ENCODE measurements around the gene PIK3R6. TPM values are rescaled to one million over a fixed set of nuclear protein-coding genes. Genes with fewer than 3 reads are reported as not detected.

PIK3R6 gene
- total and polyA plus RNA-seq, 2 experiments from 2014 or later: 0.11 to 0.24 TPM

DNA sequence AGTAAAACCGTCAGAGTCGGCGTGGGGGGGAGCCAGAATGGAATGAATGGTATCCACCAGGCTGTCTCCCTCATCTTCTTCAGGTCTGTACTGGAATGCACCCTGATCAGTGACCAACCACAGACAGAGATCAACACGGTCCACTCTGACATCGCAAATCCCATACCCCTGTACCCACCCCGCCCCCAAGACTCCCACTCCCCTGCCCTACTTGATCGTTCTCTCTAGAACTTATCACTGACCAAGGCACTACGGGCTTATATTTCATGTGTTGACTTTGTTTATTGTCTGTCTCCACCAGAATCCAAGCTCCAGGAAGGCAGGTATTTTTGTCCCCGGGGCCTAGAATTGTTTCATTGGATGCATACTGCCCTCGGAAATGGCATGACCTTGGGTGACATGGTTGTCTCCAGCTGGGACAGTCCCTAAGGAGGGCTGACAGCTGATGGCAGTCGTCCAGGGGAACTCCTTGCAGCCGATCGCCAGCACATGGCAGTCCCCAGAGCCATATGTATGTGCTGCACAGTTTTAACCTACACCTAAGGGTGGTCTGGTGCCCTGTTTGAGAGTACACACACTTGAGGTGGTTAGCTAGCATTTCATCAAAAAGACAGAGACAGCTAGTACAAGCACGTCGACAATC, 67.8 kb downstream of the PIK3R6 start:
- H3K4me3 ChIP-seq: peak overlapping the region; percentile 77
- H3K27ac Mint-ChIP-seq: no peak overlapping the region
- H3K4me2 ChIP-seq: peak overlapping the region; percentile 93; the same call in 1 of the 2 replicates

More for the DNA sequence above, 67.8 kb downstream of the PIK3R6 start:
- Mint-ChIP-seq H3K36me3 (ENCODE audit: low read depth) (no peaks in the 10 kb centered on the region), H3K4me1 (peaks cover 26% of the 10 kb centered on the region), H3K9me3 (no peaks in the 10 kb centered on the region; the same call in 2 of the 3 replicates), H3K27me3 (ENCODE audit: insufficient read depth, low read depth, poor library complexity) (peaks cover 23% of the 10 kb centered on the region), H3K4me3 (peak overlapping the region; percentile 71)
- Histone ChIP-seq H3K4me1 (ENCODE audit: insufficient read depth) (0 out of 2 replicates have a peak, but pooled peaks cover 3% of the 10 kb centered on the region), H3K36me3 (ENCODE audit: insufficient read depth) (no peaks in the 10 kb centered on the region), H3K79me2 (replicated peaks; ENCODE audit: insufficient read depth) (no peaks in the 10 kb centered on the region), H3K27ac (ENCODE audit: low read depth) (no peak overlapping the region), H3F3A (replicated peaks; ENCODE audit: low read depth) (peaks cover 4% of the 10 kb centered on the region), H3K9me2 (ENCODE audit: insufficient read depth) (no peaks in the 10 kb centered on the region), H4K20me1 (replicated peaks; ENCODE audit: insufficient read depth) (no peaks in the 10 kb centered on the region), H3K27me3 (ENCODE audit: insufficient read depth) (no peaks in the 10 kb centered on the region), H2AFZ (peak overlapping the region; percentile 80; the same call in 1 of the 2 replicates)
- no peak for TF ChIP-seq ZNF114 (CRISPR knock-in tag; IDR thresholded peaks at IDR 0.05)
- no peak for TF ChIP-seq ZNF331 (CRISPR knock-in tag; IDR thresholded peaks at IDR 0.05; ENCODE audit: low read depth)
- no peak for TF ChIP-seq EZH2phosphoT487 (IDR thresholded peaks at IDR 0.05; ENCODE audit: unreplicated experiment)
- TF ChIP-seq, protein P1, sequence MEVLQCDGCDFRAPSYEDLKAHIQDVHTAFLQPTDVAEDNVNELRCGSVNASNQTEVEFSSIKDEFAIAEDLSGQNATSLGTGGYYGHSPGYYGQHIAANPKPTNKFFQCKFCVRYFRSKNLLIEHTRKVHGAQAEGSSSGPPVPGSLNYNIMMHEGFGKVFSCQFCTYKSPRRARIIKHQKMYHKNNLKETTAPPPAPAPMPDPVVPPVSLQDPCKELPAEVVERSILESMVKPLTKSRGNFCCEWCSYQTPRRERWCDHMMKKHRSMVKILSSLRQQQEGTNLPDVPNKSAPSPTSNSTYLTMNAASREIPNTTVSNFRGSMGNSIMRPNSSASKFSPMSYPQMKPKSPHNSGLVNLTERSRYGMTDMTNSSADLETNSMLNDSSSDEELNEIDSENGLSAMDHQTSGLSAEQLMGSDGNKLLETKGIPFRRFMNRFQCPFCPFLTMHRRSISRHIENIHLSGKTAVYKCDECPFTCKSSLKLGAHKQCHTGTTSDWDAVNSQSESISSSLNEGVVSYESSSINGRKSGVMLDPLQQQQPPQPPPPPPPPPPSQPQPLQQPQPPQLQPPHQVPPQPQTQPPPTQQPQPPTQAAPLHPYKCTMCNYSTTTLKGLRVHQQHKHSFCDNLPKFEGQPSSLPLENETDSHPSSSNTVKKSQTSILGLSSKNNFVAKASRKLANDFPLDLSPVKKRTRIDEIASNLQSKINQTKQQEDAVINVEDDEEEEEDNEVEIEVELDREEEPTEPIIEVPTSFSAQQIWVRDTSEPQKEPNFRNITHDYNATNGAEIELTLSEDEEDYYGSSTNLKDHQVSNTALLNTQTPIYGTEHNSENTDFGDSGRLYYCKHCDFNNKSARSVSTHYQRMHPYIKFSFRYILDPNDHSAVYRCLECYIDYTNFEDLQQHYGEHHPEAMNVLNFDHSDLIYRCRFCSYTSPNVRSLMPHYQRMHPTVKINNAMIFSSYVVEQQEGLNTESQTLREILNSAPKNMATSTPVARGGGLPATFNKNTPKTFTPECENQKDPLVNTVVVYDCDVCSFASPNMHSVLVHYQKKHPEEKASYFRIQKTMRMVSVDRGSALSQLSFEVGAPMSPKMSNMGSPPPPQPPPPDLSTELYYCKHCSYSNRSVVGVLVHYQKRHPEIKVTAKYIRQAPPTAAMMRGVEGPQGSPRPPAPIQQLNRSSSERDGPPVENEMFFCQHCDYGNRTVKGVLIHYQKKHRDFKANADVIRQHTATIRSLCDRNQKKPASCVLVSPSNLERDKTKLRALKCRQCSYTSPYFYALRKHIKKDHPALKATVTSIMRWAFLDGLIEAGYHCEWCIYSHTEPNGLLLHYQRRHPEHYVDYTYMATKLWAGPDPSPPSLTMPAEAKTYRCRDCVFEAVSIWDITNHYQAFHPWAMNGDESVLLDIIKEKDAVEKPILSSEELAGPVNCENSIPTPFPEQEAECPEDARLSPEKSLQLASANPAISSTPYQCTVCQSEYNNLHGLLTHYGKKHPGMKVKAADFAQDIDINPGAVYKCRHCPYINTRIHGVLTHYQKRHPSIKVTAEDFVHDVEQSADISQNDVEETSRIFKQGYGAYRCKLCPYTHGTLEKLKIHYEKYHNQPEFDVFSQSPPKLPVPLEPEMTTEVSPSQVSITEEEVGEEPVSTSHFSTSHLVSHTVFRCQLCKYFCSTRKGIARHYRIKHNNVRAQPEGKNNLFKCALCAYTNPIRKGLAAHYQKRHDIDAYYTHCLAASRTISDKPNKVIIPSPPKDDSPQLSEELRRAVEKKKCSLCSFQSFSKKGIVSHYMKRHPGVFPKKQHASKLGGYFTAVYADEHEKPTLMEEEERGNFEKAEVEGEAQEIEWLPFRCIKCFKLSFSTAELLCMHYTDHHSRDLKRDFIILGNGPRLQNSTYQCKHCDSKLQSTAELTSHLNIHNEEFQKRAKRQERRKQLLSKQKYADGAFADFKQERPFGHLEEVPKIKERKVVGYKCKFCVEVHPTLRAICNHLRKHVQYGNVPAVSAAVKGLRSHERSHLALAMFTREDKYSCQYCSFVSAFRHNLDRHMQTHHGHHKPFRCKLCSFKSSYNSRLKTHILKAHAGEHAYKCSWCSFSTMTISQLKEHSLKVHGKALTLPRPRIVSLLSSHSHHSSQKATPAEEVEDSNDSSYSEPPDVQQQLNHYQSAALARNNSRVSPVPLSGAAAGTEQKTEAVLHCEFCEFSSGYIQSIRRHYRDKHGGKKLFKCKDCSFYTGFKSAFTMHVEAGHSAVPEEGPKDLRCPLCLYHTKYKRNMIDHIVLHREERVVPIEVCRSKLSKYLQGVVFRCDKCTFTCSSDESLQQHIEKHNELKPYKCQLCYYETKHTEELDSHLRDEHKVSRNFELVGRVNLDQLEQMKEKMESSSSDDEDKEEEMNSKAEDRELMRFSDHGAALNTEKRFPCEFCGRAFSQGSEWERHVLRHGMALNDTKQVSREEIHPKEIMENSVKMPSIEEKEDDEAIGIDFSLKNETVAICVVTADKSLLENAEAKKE (CRISPR knock-in tag; IDR thresholded peaks at IDR 0.05): no peak
- no peak for TF ChIP-seq JUNB (IDR thresholded peaks at IDR 0.05; ENCODE audit: unreplicated experiment)
- TF ChIP-seq, protein P2, sequence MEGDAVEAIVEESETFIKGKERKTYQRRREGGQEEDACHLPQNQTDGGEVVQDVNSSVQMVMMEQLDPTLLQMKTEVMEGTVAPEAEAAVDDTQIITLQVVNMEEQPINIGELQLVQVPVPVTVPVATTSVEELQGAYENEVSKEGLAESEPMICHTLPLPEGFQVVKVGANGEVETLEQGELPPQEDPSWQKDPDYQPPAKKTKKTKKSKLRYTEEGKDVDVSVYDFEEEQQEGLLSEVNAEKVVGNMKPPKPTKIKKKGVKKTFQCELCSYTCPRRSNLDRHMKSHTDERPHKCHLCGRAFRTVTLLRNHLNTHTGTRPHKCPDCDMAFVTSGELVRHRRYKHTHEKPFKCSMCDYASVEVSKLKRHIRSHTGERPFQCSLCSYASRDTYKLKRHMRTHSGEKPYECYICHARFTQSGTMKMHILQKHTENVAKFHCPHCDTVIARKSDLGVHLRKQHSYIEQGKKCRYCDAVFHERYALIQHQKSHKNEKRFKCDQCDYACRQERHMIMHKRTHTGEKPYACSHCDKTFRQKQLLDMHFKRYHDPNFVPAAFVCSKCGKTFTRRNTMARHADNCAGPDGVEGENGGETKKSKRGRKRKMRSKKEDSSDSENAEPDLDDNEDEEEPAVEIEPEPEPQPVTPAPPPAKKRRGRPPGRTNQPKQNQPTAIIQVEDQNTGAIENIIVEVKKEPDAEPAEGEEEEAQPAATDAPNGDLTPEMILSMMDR (conservative IDR thresholded peaks at IDR 0.05; ENCODE audit: low read depth in 2 of 2): no peak; a peak in 1 of 4 replicates
- no peak for TF ChIP-seq EZH2 (IDR thresholded peaks at IDR 0.05; ENCODE audit: low read depth, unreplicated experiment)
- TF ChIP-seq, protein P3, sequence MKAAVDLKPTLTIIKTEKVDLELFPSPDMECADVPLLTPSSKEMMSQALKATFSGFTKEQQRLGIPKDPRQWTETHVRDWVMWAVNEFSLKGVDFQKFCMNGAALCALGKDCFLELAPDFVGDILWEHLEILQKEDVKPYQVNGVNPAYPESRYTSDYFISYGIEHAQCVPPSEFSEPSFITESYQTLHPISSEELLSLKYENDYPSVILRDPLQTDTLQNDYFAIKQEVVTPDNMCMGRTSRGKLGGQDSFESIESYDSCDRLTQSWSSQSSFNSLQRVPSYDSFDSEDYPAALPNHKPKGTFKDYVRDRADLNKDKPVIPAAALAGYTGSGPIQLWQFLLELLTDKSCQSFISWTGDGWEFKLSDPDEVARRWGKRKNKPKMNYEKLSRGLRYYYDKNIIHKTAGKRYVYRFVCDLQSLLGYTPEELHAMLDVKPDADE (IDR thresholded peaks at IDR 0.05): no peak
- no peak for TF ChIP-seq NANOG (IDR thresholded peaks at IDR 0.05; ENCODE audit: borderline replicate concordance)
- TF ChIP-seq CREB1 (CRISPR knock-in tag; IDR thresholded peaks at IDR 0.05; ENCODE audit: low read depth): no peak
- ATAC-seq (no peak), DNase-seq (ENCODE audit: low spot score) (no peak)
